GM19463 (cell line): Measurements from ENCODE around the gene GRIA1.
"Not testable (repeated sequence)": the region's sequence is repeated elsewhere in the genome, so short reads cannot be mapped to it uniquely, and the experiment has no call there.

Source experiments
- ATAC-seq: cut with Tn5 transposase; IDR thresholded peaks from one replicate; pipeline ENCODE4 v1.9.1; 2021; ENCODE audit warnings: mild to moderate bottlenecking, moderate library complexity; ENCODE audit not compliant: unreplicated experiment

Gene GRIA1

DNA sequence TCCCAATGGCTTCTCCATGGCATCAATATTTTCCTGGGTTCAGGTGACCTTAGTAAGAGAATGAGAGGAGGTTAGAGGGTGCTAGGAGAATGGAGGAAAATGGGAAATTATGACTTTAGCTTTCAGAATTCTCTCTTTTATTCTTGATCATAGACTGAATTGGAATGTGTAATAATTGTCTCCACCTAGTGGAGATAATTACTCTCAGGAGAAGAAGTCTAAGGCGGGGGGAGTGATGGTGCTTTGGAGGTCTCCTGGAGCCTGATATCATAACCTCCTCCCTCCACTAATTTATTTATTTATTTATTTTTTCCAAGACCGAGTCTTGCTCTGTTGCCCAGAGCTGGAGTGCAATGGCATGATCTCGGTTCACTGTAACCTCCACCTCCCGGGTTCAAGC, 221.3 kb downstream of the GRIA1 start:
- ATAC-seq: no peak

DNA sequence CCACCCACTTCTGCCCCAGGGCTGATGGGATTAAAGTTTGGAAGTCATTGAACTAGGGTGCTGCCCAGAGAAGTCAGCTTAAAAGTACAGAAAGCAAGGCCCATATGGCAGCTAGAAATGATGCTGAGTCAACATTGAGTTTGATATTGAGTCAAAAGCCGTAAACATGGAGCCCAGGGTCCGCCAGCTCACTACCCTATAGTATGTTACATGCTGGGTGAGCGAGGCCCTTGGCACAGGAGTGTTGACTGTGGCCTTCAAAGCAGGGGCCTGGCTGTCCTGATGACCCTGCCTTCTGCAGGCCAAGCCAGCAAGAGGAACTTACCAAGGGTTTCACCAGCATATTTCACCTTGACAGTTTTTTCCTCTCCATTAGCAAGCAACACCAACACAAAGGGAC, 222.5 kb downstream of the GRIA1 start:
- no peak for ATAC-seq

DNA sequence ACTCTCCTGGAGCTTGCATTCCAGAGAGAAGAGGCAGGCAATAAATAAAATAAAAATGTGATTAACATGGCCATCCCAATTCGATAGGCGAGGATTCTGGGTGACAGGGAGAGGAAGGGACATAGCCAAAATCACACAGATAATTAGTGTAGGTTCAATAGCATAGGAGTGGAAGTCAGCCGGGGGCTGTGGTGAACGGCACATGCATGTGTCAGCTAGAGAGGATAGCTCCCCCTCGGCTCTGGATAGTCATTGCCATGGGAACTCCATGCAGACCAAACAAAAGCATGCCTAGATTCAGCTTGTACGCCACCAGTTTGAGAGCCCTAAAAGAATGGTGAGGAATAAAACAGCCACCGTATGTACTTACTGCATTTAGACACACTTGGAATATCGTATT, 223.5 kb downstream of the GRIA1 start:
- no peak for ATAC-seq

DNA sequence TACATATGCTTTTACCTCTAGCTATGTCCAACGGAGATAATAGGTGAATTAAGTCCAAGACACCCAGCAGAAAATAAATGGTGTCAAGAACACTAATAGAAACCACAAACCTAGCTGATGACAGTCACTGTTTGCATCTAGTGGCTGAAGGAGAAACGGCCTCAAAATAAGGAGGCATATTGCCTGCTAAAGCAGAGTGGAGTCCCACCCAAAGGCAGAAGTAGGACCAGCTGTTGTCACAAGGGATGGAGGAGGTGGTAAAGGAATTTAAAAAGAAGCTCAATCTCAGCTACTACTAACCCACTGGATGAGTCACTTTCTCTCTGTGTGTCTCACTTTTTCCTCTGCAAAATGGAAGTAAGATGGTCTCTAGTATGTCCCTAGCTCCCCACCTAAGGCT, 224.3 kb downstream of the GRIA1 start:
- no peak for ATAC-seq

DNA sequence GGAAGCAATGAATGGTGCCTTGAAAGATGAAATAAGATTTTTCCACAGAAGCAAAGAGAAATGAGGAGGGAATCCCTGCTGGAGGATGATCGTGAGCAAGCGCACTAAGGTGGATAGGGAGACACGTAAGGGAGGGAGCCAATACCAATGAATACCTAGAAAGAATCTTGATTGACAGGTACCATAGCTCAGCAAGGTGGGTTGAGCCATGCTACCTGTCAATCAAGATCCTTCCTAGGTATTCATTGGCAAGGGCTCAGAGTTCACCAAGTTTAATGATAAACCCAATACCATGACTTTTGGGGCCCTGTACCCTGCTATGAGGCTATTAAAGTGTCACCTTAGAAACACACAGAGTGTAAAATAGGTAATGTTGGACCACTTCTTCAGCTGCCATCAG, 226.8 kb downstream of the GRIA1 start:
- ATAC-seq: no peak

DNA sequence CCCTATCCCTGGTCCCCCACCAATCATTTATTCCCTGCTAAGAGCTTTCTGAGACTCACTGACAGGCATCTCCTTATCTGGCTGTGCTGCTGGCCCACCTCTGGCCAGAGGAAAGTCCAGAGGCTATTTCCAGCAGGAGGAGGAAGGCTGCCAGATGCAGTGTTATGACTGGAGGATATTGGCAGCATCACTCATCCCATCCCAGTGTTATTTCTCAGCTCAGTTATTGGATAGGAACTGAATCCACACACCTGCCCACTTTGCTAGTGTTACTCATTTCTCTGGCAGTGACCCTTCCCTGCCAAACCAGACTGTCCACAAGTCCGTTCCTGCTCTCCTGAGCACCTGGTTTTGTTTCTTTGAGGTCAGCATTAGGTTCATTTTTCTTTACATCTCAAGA, 228.2 kb downstream of the GRIA1 start:
- no peak for ATAC-seq

DNA sequence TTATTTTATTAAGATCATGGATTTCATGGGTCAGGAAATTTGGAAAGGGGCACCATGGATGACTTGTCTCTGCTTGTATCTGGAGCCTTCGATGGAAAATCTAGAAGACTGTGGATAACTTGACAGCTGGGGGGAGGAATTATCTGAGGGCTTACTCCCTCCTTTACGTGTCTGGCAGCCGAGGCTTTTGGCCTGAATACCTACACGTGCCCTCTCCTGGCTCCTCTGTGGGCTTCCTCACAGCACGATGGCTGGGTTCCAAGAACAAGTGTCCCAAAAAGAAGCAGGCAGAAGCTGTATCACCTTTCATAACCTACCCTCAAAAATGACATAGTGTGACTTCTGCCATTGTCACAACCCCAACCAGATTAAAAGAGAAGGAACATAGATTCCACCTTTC, 228.9 kb downstream of the GRIA1 start:
- no peak for ATAC-seq

DNA sequence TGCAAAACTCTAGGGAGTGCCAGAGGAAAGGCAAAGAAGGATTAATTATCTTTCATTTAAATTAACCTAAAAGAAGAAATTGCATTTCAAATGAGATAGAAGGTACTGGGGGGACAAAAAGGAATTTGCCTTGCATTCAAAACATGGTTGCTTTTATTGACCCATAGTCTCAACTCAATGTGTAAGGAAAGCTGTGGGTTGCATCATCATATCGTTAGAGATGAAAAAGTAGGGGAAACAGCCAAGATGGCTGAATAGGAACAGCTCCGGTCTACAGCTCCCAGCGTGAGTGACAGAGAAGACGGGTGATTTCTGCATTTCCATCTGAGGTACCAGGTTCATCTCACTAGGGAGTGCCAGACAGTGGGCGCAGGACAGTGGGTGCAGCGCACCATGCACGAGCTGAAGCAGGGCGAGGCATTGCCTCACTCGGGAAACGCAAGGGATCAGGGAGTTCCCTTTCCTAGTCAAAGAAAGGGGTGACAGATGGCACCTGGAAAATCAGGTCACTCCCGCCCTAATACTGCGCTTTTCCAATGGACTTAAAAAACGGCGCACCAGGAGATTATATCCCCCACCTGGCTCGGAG, 232.6 kb downstream of the GRIA1 start:
- not testable (repeated sequence) for ATAC-seq

DNA sequence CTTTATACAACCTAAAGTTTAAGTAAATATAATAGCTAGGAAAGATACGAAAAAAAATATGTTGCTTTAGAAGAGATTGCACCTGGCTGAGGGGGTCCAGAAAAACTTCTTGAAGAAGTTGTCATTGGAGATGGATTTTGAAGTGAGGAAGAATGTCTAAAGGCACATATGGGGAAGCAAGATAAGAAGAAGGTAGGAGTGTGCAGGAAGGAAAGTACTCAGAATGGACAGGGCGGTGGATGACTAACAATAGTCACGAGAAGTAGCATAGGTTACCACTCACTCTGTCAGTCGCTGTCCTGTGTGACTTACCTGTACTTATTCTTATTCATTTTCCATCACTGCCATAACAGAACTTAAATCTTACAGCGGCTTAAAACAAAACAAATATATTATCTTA, 251.6 kb downstream of the GRIA1 start:
- no peak for ATAC-seq

DNA sequence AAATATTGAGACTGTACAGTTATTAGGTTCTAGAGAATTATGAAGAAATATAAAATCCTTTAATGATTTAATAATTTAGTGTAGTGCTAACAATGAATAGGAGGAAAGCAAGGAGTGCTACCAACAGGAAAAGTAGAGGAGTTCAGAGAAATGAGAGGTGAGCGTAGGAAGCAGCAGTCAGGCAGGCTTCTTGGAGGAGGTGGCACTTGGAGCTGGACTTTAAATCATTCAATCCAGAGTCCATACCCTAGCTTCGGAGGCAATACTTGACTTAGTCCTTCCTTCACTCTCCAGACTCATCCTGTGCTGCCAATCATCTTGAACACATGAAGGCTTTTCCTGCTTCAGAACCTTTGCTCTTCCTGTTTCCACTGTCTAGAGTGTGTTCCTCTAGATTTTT, 254.3 kb downstream of the GRIA1 start:
- no peak for ATAC-seq

DNA sequence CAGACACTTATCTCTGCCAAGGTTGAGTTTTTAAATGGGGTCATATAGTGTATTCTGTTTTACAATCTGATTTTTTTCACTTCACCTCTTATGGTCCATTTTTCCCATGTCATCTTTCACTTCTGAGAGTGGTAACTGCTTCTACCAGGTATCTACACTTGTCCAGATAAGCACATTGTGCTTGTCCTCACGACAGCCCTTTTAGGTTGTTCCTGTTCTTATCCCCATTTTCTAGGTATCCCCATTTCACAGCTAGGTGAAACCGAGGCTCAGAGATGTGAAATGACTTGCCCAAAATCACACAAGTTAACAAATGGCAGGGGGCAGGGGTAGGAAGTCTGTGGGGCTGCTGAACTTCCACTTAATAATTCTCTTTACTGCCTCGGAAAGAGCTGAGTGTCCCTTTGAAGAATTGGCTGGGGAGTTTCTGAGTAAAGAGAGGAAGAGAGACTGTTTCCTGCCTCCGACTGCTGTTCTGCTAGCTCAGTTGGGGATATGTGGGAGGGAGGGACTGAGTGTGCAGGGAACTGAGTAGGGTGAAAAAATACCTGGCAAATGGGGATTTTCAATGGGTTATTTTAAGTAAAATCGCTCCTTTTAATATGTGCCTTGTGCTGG, 255.4 kb downstream of the GRIA1 start:
- no peak for ATAC-seq

DNA sequence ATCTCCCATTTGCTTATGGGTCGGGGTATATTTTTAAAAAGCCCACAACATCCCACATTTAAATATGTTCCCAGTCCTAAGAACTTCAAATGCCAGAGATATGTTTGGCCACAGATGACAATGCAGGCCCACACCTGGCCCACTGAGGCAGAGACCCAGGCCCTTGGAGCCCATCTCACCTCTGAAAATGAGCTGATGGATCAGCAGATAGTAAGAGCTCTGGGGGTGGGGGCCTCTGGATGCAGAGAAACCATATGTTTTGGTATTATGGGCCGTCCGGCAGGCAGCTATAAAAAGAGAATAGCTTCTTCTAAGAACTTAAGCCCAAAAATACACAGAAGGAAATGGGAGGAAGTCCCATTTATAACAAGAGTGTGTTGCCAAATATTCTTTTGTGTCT, 256.0 kb downstream of the GRIA1 start:
- ATAC-seq: no peak

DNA sequence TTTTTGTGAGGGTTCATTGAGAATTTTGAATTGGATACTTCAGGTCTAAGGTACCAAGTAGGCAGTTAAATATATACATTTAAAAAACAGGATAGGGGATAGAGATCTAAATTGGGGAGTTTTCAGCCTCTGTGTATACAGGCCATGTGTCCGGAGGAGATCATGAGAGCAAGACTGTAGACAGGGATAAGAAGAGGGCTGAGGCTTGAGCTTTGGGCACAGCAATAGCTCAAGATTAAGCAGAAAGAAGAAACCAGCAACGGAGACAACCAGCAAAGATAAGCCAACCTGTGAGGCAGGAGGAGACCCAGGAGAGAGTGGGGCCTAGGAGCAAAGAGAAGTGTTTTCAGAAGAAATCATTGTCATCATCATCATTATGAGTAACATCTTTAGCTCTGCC, 258.4 kb downstream of the GRIA1 start:
- ATAC-seq: no peak

DNA sequence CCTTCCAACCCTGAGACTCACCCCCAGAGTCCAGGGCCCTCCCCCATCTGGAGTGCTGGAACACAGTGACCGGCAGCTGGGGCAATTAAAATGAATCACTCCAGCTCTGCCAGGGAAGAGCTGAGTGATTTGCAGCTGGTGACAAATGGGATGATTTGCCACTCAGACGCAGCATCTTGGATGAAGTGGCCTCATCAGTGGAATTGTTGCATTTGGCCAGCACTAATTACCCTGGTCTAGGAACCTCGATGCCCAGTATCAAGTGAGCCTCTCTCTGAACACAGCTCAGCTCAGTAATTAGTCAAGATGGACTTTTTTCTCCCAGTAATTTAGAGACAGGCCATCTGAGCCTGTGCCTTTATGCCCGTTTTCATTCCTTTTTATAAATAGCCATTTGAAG, 259.5 kb downstream of the GRIA1 start:
- ATAC-seq: no peak

DNA sequence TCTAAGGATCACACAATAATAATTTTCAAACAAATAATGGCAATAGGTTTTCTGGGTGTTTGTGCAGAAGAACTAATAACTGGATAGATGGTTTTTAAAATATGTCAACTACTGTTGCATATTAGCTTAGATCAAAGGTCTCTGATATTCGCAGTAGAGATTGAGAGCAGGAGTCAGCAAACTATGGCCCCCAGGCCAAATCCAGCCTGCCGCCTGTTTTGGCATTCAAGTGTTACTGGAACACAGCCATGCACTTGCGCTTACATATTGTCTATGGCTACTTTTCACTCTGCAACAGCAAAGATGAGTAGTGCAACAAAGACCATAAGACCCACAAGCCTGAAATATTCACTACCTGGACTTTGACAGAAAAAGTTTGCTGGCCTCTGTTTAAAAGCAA, 260.8 kb downstream of the GRIA1 start:
- no peak for ATAC-seq

DNA sequence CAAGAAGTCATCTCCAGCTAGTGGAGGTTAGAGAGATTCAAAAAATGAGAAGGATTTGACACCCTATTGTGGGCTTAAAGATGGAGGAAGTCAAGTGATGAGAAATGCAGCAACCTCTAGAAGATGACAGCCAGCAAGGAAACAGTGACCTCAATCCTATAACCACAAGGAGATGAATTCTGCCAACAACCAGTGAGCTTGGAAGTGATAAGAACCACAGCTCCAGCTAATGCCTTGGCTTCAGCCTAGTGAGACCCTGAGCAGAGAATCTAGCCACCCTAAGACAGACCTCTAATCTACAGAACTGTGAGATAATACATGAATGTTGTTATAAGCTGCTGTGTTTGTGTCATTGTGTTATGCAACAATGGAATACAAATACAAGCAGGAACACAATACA, 262.4 kb downstream of the GRIA1 start:
- no peak for ATAC-seq

DNA sequence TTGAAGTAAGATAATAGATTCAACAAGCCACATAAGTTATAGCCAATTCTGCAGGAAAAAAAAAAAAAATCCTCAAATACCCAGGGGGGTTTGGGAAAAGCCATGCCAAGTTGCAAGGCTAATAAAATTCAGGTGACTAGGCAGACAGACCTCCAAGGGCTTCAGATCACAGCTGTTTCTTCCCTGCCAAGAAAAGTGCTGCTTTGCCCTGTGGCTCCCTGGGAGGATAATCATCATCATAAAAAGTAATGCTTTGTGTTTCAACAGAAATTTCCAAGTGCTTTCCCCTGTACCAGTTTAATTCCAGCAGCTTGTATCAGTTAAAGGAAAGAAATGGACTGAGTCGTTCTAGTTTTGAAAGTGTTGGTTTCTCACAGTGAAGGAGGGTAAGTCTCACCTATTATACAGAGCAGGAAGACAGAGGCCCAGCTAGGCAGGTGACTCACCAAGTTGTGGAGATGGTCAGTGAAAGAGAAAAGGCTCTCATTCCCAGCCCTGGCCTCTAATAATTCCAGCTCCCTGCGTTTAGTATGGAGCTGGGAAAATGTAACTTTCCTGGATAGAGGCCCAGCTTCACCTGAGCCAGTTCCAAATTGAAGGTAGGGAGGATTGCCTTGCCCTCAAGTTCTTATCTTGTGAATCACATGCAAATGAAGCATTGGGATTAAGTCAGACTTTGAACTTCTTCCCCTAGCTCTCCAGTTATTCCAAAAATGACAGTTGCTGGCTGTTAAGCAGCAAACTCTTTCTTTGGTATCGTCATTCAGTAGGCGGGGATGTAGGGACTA, 263.4 kb downstream of the GRIA1 start:
- no peak for ATAC-seq

DNA sequence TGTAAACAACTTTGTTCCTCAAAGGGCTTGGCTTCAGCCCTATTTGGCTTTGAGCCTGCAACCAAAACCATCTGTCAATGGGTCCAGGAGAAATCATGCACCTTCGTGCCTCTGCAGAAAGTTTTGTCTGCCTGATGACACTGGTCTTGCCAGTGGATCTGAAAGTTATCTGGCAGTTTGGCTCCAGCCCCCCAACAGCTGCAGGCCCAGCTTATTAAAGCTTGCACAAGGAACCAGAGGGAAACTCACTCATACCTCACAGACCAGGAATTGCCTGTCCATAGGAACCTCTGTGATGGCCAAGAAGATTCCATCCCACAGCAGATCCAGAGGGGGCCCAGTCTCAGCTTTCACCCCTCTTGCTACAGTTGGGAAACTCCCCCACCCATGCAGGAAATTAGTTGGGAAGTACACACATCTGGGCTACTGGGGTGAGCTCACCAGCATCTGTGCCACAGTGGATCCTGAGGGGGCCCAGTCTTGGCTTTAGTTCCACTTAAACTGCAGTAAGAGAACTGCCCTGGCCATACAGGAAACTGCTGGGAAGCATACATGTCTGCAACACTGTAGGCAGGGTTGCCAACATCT, 265.5 kb downstream of the GRIA1 start:
- ATAC-seq: no peak

DNA sequence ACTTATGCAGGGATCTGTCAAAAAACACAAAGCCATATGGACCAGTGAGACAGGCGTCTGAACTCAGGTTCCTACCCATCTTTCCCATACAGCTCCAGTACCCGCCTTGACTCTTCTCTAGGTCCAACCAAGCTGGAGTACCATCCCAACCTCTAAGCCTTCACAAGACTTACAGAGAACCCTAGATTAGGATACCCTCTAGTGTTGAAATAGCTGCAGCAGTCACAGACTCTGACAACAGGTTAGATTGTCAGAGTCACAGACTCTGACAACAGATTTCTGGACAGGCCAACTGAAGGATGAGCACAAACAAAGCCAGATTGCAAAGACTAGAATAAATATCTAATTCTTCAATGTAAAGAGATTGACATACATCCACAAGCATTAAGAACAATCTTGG, 266.1 kb downstream of the GRIA1 start:
- no peak for ATAC-seq

DNA sequence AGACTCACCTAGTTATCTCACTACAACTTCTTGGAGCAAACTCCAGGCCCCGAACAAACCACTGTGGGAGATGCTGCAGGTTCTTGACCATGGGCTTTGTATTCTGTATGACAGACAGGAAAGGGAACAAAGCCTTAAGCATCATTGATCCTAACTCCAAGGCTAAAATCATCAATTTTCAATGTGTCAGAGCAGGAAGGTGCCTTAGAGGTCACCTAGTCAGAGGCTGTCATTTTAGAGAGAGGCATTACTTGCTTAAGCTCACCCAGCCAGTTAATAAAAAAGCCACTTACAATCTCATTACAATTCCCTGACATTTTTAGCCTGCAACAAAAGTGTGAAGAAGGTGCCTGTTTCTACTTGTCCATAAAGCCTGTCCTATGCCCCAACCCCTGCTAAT, 275.5 kb downstream of the GRIA1 start:
- ATAC-seq: no peak

DNA sequence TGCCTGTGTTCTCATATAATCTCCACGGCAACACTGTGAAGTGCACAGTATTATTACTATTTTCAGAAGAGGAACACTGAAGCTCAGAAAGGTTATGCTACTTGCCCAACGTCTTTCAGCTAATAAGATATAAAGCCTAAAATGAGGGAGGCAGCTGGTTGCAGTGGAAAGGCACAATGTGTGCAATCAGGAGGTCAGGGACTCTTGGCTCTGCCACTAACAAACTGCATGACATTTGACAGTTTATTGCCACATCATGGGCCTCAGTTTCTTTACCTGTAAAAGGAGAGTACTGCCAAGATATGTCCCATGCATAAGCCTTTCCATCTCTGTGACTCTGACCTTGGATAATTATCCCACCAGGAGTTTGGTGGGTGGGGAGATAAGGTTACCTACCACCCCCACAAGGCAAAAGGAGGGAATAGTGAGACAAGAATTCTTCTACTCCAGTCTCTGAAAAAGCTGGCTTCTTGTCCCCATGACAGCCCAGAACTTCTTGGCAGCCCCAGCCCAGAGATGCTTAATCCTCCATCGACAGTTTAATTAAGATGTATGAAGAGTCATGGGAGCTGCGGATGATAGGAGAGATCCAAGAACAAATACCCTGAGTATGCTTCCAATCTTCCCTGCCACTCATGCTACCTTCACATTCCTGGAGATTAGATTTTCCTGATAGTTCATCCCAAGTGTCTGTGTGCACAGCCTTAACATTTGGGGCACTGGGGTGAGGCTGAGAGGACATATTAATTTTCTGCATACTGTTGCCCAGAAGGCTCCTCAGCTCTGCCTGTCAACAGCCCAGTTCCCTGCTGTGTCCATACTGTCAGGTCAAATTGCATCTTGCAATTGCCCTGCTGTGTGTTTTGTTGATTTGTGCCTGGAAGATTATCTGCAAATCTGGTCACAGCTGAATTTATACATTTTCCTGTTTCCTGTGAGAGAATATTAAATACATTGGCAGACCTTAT, 277.0 kb downstream of the GRIA1 start:
- no peak for ATAC-seq
